Activated naive CD4-positive, alpha-beta T cell treated with anti-CD3 and anti-CD28 coated beads, Interleukin-2, amount 50 U/mL, for 24 hours (primary cell): ENCODE results near the gene PLEKHN1.
"Not testable (repeated sequence)": the region's sequence is repeated elsewhere in the genome, so short reads cannot be mapped to it uniquely, and the experiment has no call there.

Experiments
- H3K27ac Mint-ChIP-seq: one replicate; pipeline ENCODE4 v1.8.0; 2021; ENCODE audit warnings: mild to moderate bottlenecking, mixed read lengths
- H3K27me3 Mint-ChIP-seq: one replicate; pipeline ENCODE4 v1.8.0; 2021; ENCODE audit warnings: mixed read lengths
- H3K36me3 Mint-ChIP-seq: one replicate; pipeline ENCODE4 v1.8.0; 2021; ENCODE audit warnings: mixed read lengths
- H3K4me1 Mint-ChIP-seq: one replicate; pipeline ENCODE4 v1.8.0; 2021; ENCODE audit warnings: mixed read lengths
- H3K4me3 Mint-ChIP-seq: one replicate; pipeline ENCODE4 v1.8.0; 2021; ENCODE audit warnings: mild to moderate bottlenecking, mixed read lengths
- H3K9me3 Mint-ChIP-seq: one replicate; pipeline ENCODE4 v1.8.0; 2021; ENCODE audit warnings: mixed read lengths

The PLEKHN1 gene

DNA sequence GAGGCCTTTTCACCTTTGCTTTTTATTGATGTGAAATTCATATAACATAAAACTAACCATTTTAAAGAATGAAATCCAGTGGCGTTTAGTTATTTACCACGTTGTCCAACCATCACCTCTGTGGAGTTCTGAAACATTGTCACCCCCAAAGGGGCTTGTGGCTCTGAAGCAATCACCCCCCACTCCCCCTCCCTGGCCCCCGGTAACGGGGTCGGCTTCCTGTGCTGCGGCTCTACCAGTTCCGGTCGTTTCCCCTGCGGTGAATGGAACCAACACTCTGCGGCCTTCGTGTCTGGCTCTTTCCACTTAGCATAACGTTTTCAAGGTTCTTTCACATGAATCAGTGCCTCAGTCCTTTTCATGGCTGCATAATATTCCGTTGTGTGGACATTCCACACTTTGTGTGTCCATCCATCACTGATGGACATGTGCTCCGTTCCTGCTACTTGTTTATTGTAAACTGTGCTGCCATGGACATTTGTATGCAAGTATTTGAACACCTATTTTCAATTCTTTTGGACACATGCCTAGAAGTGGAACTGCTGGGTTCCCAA, 45.2 kb downstream of the PLEKHN1 start:
- Mint-ChIP-seq H3K4me1 (peaks cover 28% of the 10 kb centered on the region), H3K9me3 (no peaks in the 10 kb centered on the region), H3K27ac (no peak overlapping the region), H3K27me3 (no peaks in the 10 kb centered on the region), H3K4me3 (no peak overlapping the region), H3K36me3 (no peaks in the 10 kb centered on the region)

DNA sequence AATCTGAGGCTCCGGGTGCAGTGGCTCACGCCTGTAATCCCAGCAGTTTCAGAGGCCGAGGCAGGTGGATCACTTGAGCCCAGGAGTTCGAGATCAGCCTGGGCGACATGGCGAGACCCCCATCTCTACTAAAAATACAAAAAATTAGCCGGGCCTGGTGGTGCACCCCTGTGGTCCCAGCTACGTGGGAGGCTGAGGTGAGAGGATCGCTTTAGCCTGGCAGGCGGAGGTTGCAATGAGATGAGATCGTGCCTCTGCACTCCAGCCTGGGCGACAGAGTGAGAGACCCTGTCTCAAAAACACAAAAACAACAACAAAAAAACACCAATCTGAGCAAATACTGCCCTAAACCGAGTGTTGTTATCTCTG, 46.4 kb downstream of the PLEKHN1 start:
- not testable (repeated sequence) for H3K27me3 Mint-ChIP-seq, H3K36me3 Mint-ChIP-seq, H3K9me3 Mint-ChIP-seq
- Mint-ChIP-seq H3K27ac (peak overlapping the region; percentile 85), H3K4me3 (peak overlapping the region; percentile 90), H3K4me1 (peaks cover 35% of the 10 kb centered on the region)

DNA sequence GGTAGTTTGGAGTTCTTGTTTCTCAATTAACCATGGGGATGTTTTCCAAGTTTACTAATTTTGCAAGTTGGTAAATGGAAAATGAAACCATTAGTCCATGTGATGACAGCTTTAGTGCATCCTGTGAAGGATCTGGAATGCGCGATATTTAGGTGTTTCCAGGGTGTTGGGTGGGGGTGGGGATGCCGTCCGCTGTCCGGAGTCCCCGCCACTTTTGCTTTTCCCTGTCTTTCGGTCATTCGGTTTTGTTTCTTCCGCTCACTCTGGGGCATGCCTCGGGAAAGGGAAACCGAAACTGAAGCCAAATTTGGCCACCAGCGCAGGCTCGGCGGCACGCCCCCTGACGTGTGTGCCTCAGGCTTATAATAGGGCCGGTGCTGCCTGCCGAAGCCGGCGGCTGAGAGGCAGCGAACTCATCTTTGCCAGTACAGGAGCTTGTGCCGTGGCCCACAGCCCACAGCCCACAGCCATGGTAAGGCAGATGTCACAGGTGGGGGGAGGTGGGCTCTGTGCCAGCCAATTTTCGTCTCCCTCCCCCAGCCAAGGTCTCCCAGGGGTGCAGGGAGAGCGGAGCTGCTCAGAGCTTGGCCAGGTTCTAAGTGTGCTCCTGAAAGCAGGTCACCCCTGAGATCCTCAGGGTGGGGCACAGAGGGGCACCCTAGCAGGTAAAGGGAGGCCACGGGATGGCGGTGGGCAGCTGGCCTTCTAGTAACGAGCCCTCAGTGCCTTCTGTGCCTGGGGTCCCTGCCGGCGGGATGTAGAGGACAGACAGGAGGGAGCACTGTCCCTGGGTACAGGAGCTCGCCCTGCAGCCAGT, 47.0 kb downstream of the PLEKHN1 start, which contains the start of gene ISG15:
Gene ISG15 (plus strand): TSS at position 393 of the 817 bp plus-strand sequence. CDS start 77 bp downstream, at position 470.
- Mint-ChIP-seq H3K4me3 (peak within 1 kb of the TSS; percentile 90), H3K27ac (peak within 1 kb of the TSS; percentile 91), H3K36me3 (no peaks in the 10 kb centered on the region)

GRCh38 chr1:1013922-1014648, 47.8 kb downstream of the PLEKHN1 start:
- peak overlapping the region; percentile 90 for H3K4me3 Mint-ChIP-seq
- no peaks in the 10 kb centered on the region for H3K36me3 Mint-ChIP-seq
- H3K9me3 Mint-ChIP-seq, result no peaks in the 10 kb centered on the region
- H3K27me3 Mint-ChIP-seq, result no peaks in the 10 kb centered on the region
- H3K27ac Mint-ChIP-seq, result peak overlapping the region; percentile 91
- peaks cover 33% of the 10 kb centered on the region for H3K4me1 Mint-ChIP-seq

More for the DNA sequence above, 47.0 kb downstream of the PLEKHN1 start, which contains the start of gene ISG15:
- H3K4me1 Mint-ChIP-seq, result peaks cover 35% of the 10 kb centered on the region
- H3K9me3 Mint-ChIP-seq, result no peaks in the 10 kb centered on the region
- H3K27me3 Mint-ChIP-seq, result no peaks in the 10 kb centered on the region

DNA sequence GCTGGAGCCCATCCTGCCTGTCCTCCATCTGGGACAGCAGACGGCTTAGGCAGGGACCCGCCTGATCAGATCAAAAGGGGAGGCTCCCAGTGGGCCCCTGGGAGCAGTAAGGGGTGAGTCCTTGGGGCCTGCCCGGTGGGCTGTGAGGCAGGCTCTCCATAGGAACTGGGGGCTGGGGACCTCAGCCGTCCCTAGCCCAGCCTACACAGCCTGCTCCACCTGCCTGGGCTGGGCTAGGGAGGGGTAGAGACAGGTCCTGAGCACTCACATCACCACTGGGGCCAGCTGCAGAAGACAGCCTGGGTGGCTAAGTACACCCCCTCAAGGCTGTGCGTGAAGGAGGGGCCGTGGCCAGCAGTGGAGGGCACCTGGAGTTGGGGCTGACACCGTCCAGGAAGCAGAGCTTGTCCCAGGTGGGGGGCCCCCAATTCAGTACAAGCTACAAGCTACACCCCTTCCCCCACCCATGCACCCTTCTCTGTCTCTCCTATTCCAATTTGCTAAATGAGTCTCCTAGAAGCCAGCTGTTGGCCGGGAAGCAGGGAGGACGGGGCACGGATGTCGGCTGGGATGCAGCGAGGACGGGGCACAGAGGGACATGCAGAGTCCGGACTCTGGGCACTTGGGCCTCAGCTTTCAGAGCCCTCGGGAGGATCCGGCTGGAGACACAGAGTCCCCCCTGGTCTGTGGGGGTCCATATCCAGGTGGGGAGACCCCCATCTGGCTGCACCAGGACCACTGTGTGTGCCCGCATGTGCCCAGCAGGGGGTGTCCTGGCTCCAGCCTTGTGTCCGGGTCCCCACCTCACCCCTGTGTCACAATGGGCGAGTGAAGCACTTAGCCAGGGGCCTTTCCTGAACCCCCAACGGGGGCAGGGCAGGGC, 48.8 kb downstream of the PLEKHN1 start:
- H3K36me3 Mint-ChIP-seq, result no peaks in the 10 kb centered on the region
- H3K4me1 Mint-ChIP-seq, result peaks cover 32% of the 10 kb centered on the region
- H3K4me3 Mint-ChIP-seq, result peak overlapping the region; percentile 90
- no peaks in the 10 kb centered on the region for H3K9me3 Mint-ChIP-seq
- no peaks in the 10 kb centered on the region for H3K27me3 Mint-ChIP-seq
- H3K27ac Mint-ChIP-seq, result peak overlapping the region; percentile 91

DNA sequence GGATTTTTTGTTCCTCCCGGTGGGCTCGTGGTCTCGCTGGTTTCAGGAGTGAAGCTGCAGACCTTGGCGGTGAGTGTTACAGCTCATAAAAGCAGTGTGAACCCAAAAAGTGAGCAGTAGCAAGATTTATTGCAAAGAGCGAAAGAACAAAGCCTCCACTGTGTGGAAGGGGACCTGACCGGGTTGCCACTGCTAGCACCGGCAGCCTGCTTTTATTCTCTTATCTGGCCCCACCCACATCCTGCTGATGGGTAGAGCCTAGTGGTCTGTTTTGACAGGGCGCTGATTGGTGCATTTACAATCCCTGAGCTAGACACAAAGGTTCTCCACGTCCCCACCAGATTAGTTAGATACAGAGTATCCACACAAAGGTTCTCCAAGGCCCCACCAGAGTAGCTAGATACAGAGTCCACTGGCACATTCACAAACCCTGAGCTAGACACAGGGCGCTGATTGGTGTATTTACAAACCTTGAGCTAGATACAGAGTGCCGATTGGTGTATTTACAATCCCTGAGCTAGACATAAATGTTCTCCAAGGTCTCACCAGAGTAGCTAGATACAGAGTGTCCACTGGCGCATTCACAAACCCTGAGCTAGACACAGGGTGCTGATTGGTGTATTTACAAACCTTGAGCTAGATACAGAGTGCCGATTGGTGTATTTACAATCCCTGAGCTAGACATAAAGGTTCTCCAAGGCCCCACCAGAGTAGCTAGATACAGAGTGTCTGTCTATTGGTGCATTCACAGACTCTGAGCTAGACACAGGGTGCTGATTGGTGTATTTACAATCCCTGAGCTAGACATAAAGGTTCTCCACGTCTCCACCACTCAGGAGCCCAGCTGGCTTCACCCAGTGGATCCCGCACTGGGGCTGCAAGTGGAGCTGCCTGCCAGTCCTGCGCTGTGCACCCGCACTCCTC, 51.4 kb downstream of the PLEKHN1 start:
- not testable (repeated sequence) for H3K9me3 Mint-ChIP-seq, H3K27me3 Mint-ChIP-seq, H3K36me3 Mint-ChIP-seq, H3K27ac Mint-ChIP-seq
- Mint-ChIP-seq H3K4me3 (peak overlapping the region; percentile 41), H3K4me1 (peaks cover 36% of the 10 kb centered on the region)

GRCh38 chr1:1018321-1018685, 52.0 kb downstream of the PLEKHN1 start:
- not testable (repeated sequence) for H3K36me3 Mint-ChIP-seq, H3K27ac Mint-ChIP-seq, H3K4me3 Mint-ChIP-seq, H3K9me3 Mint-ChIP-seq, H3K27me3 Mint-ChIP-seq
- H3K4me1 Mint-ChIP-seq, result peaks cover 29% of the 10 kb centered on the region

DNA sequence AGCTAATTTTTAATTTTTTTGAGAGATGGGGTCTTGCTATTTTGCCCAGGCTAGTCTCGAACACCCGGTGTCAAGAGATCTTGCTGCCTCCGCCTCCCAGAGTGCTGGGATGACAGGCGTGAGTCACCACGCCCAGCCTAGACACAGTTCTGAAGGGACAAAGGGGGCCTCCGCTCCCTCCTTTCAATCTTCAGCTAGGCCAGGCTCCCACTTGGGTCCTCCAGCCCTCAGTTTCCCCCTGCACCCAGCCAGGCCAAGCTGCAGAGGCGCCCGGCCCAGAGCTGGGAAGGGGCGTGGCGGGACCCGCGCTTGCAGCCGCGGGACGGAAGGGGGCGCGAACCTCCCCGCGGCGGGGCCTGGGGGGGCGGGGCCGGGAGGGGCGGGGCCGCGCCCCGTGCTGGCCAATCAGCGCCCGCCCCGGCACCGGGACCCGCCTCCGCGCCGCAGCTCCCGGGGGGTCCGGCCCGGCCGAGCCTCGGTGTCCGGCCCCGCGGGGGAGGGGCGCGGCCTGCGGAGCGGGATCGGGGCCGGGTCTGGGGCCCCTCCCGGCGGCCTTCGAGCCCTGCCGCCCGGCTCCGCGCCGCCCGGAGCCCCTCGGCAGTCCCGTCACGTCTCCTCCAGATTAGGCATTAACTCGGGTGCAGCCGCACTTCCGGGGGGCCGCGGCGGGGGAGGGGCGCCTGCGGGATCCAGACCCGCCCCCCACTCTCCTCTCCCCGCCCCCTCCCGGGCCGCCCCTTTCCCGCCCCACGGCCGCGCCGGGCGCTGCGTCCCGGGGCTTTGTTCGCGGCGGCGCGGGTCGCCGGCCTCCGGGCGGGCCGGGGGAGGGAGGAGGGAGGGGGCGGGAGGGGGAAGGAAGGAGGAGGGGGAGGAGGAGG, 53.1 kb downstream of the PLEKHN1 start:
- Mint-ChIP-seq H3K9me3 (no peaks in the 10 kb centered on the region), H3K4me1 (peaks cover 19% of the 10 kb centered on the region), H3K27me3 (no peaks in the 10 kb centered on the region), H3K27ac (no peak overlapping the region), H3K36me3 (no peaks in the 10 kb centered on the region), H3K4me3 (peak overlapping the region; percentile 64)

- no peak within 1 kb of the TSS for H3K27ac Mint-ChIP-seq
- peak within 1 kb of the TSS; percentile 64 for H3K4me3 Mint-ChIP-seq
These were observed 53.7 kb downstream of the PLEKHN1 start, which contains the start of gene AGRN for GRCh38 chr1:1020000-1020404. AGRN (plus strand) TSS chr1:1020120; CDS start chr1:1020173, 53 bp downstream.

DNA sequence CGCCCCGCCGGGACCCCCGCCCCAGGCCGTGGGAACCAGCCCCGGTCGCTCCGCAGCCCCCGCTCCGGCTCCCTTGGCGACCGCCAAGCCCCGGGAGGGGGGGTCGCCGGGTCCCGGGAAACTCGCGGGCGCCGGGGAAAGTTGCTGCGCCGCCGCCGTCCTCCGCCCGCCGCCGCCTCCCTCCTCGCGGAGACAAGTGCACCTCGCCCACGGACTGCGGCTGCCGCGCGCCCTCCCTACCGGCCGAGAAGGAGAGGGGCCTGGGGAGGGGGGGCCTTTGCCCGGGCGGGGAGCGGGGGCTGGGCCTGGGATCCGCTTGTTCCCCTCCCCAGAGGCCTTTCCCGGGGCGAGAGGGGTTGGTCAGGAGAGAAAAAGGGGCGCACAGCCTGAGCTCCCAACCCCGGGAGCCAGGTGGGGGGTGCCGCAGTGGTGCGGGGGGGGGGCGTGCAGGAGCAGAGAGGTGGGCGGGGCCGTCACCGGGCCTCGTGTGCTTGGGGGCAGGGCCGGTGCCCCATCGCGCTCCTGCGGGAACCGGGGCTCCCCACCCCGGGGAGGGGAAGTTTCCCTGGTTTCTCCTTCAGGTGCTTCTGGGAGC, 54.2 kb downstream of the PLEKHN1 start:
- Mint-ChIP-seq H3K4me3 (no peak overlapping the region), H3K27ac (no peak overlapping the region), H3K4me1 (peaks cover 13% of the 10 kb centered on the region), H3K36me3 (no peaks in the 10 kb centered on the region), H3K27me3 (no peaks in the 10 kb centered on the region), H3K9me3 (no peaks in the 10 kb centered on the region)

More at GRCh38 chr1:1020000-1020404, 53.7 kb downstream of the PLEKHN1 start, which contains the start of gene AGRN:
- H3K9me3 Mint-ChIP-seq, result no peaks in the 10 kb centered on the region
- no peaks in the 10 kb centered on the region for H3K36me3 Mint-ChIP-seq
- H3K27me3 Mint-ChIP-seq, result no peaks in the 10 kb centered on the region
- H3K4me1 Mint-ChIP-seq, result peaks cover 13% of the 10 kb centered on the region

GRCh38 chr1:1021010-1021919, 55.0 kb downstream of the PLEKHN1 start:
- peaks cover 13% of the 10 kb centered on the region for H3K4me1 Mint-ChIP-seq
- H3K27me3 Mint-ChIP-seq, result no peaks in the 10 kb centered on the region
- no peaks in the 10 kb centered on the region for H3K36me3 Mint-ChIP-seq
- no peak overlapping the region for H3K4me3 Mint-ChIP-seq
- no peak overlapping the region for H3K27ac Mint-ChIP-seq
- no peaks in the 10 kb centered on the region for H3K9me3 Mint-ChIP-seq

DNA sequence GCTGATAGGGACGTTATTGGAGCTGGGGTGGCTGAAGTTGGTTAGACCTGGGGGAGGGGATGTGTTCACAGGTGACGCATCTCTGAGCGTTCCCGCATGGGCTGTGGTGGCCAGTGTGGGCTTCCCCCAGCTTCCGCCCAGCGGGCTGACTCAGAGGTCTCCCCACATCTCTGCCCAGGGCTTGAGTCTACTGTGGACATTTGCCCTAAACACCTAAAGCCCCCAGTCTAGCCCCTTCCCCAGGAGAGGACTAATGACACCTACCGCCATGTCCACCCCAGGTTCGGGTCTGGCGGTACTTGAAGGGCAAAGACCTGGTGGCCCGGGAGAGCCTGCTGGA, 55.6 kb downstream of the PLEKHN1 start:
- Mint-ChIP-seq H3K36me3 (no peaks in the 10 kb centered on the region), H3K9me3 (no peaks in the 10 kb centered on the region), H3K4me1 (peaks cover 13% of the 10 kb centered on the region), H3K27me3 (no peaks in the 10 kb centered on the region), H3K27ac (no peak overlapping the region), H3K4me3 (peak overlapping the region; percentile 15)
